Colonic mucosa (tissue), 4 donors: Measurements from ENCODE around the gene RAF1. TPM values are rescaled to one million over a fixed set of nuclear protein-coding genes. Genes with fewer than 3 reads are reported as not detected.

Experiments used
- DNase-seq: peaks from one replicate; pipeline ENCODE4 v3.0.0-alpha.2; 2020
- H3K27ac ChIP-seq: fragments of 200-600 bp; one replicate; pipeline ENCODE4 v1.8.0; 2021
- H3K27me3 ChIP-seq: fragments of 200-600 bp; one replicate; pipeline ENCODE4 v1.8.0; 2021
- H3K36me3 ChIP-seq: fragments of 200-600 bp; one replicate; pipeline ENCODE4 v1.8.0; 2021
- H3K4me1 ChIP-seq: fragments of 200-600 bp; one replicate; pipeline ENCODE4 v1.8.0; 2021; ENCODE audit warnings: mild to moderate bottlenecking
- H3K4me3 ChIP-seq: fragments of 200-600 bp; one replicate; pipeline ENCODE4 v1.8.0; 2021
- H3K9ac ChIP-seq, 2 donors: one replicate each; pipeline ENCODE4 v1.7.0; 2013; ENCODE audit warnings: control low read depth in 2 of 2, low read depth in 2 of 2, low read length in 2 of 2
- H3K9me3 ChIP-seq: fragments of 200-600 bp; one replicate; pipeline ENCODE4 v1.8.0; 2021
- intact Hi-C: fragments of 100-400 bp; cut with DNase I; formaldehyde crosslinking; loops from one replicate; pipeline ENCODE4 v1.14.1; 2022
- total RNA-seq, 2 donors: library from RNA; stranded (reverse); fragmentation: NEBNext Ultra II Directional in 1 of 2; extraction: Animal tissue kit (Norgen Biotek cat#: 25700) in 1 of 2; gene quantifications; one replicate each; pipeline ENCODE4 v1.2.1, GENCODE V29; 2021
- TF ChIP-seq, protein P1 (sequence below): fragments of 200-600 bp; IDR thresholded peaks from one replicate; pipeline ENCODE4 v1.8.0; 2022; ENCODE audit warnings: antibody characterized with exemption, mild to moderate bottlenecking
- donor health status: healthy.
- donor health status: DM: no; HTN: no; CAD: no.
- donor health status: DM: no; HTN: no; CAD: no.

RAF1 gene
- total RNA-seq, result 10 to 100 TPM; 66.1 to 79.5 TPM

- Histone ChIP-seq H3K9ac (peak within 1 kb of the TSS; percentile 90 to 99), H3K27ac (peak within 1 kb of the TSS; percentile 99), H3K9me3 (no peaks in the 10 kb centered on the region), H3K27me3 (no peaks in the 10 kb centered on the region), H3K4me3 (peak within 1 kb of the TSS; percentile 86), H3K36me3 (no peaks in the 10 kb centered on the region), H3K4me1 (peaks cover 15% of the 10 kb centered on the region)
- TF ChIP-seq, protein P1, sequence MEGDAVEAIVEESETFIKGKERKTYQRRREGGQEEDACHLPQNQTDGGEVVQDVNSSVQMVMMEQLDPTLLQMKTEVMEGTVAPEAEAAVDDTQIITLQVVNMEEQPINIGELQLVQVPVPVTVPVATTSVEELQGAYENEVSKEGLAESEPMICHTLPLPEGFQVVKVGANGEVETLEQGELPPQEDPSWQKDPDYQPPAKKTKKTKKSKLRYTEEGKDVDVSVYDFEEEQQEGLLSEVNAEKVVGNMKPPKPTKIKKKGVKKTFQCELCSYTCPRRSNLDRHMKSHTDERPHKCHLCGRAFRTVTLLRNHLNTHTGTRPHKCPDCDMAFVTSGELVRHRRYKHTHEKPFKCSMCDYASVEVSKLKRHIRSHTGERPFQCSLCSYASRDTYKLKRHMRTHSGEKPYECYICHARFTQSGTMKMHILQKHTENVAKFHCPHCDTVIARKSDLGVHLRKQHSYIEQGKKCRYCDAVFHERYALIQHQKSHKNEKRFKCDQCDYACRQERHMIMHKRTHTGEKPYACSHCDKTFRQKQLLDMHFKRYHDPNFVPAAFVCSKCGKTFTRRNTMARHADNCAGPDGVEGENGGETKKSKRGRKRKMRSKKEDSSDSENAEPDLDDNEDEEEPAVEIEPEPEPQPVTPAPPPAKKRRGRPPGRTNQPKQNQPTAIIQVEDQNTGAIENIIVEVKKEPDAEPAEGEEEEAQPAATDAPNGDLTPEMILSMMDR, result no peak
- peak; percentile 99 for DNase-seq
- intact Hi-C loops, result no loop called here
Observed at GRCh38 chr3:12663936-12664908, at the start of gene RAF1. Gene RAF1, minus strand, starts transcription at chr3:12664117. Its CDS starts 45,396 bp downstream, at chr3:12618721.

DNA sequence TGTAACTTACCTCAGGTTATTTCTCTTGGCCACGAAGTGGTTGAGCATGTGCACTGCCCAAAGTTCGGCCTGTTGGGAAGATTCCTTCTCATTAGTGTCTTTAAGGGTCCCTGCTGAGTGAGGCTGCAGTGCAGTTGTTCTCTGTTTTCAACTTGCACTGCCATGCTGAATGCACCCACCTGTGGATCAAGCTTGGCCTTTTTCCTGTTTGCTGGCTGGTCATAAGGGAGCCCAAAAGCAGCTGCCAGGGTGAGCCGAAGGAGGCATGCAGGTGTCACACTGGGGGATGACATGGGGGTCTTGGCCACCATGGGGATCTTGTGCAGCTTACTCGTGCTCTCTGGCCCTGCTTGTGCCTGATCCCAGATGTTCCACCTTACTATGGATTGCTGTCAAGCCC is 46.1 kb upstream of the RAF1 start:
- TF ChIP-seq, protein P1, result no peak
- Histone ChIP-seq H3K9ac (no peak overlapping the region), H3K36me3 (no peaks in the 10 kb centered on the region), H3K4me1 (no peaks in the 10 kb centered on the region), H3K27ac (no peak overlapping the region), H3K9me3 (no peaks in the 10 kb centered on the region), H3K27me3 (no peaks in the 10 kb centered on the region), H3K4me3 (no peak overlapping the region)
- intact Hi-C loops, result no loop called here
- DNase-seq, result no peak

GRCh38 chr3:12709334-12709733 is 45.4 kb upstream of the RAF1 start:
- no peaks in the 10 kb centered on the region for H3K9me3 ChIP-seq
- H3K27ac ChIP-seq, result no peak overlapping the region
- H3K9ac ChIP-seq, result no peak overlapping the region
- no peaks in the 10 kb centered on the region for H3K27me3 ChIP-seq
- no peak overlapping the region for H3K4me3 ChIP-seq
- no peaks in the 10 kb centered on the region for H3K4me1 ChIP-seq
- intact Hi-C loops, result no loop called here
- no peaks in the 10 kb centered on the region for H3K36me3 ChIP-seq
- TF ChIP-seq, protein P1, result no peak
- no peak for DNase-seq

DNA sequence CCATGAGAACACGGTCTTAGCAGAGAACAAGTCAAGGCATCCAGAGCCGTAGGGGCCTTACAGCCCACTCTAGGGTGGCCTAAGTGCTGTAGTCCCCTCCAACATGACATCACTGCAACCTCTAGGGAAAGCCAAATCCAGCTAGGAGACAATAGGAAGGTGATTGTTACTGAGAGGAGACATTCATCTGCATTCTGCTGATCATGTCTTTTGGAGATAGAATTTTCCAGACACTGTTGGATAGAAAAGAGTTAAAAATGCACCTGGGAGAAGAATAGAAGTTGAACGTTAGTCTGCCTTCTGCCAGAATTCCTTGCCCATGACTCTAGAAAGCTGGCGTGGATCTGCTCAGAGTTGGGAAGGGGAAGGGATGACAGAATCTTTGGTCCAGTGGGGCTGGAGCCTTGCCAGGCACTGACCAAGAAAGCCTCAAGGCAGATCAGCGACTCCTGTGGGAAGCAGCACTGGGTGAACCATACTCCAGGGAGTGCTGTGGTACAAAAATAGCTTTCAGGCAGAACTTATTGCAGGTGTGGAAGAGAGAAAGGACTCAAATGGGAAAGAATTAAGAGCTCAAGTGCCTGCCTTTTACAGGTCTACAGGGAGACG is 44.8 kb upstream of the RAF1 start:
- H3K9ac ChIP-seq, result no peak overlapping the region
- no peaks in the 10 kb centered on the region for H3K9me3 ChIP-seq
- H3K4me1 ChIP-seq, result no peaks in the 10 kb centered on the region
- intact Hi-C loops, result no loop called here
- TF ChIP-seq, protein P1, result no peak
- no peaks in the 10 kb centered on the region for H3K36me3 ChIP-seq
- H3K27ac ChIP-seq, result no peak overlapping the region
- DNase-seq, result no peak
- no peaks in the 10 kb centered on the region for H3K27me3 ChIP-seq
- H3K4me3 ChIP-seq, result no peak overlapping the region

- no peaks in the 10 kb centered on the region for H3K4me1 ChIP-seq
- H3K27ac ChIP-seq, result no peak overlapping the region
- intact Hi-C loops, result no loop called here
- H3K27me3 ChIP-seq, result no peaks in the 10 kb centered on the region
- no peaks in the 10 kb centered on the region for H3K36me3 ChIP-seq
- H3K9me3 ChIP-seq, result no peaks in the 10 kb centered on the region
- no peak overlapping the region for H3K4me3 ChIP-seq
- no peak overlapping the region for H3K9ac ChIP-seq
- TF ChIP-seq, protein P1, result no peak
- no peak for DNase-seq
Observed at GRCh38 chr3:12707449-12707848, 43.5 kb upstream of the RAF1 start.
